Ishikawa (cell line): ENCODE measurements around the gene CGN.

Source experiments
- CEBPB ChIP-seq: IDR thresholded peaks from 2 replicates; pipeline ENCODE4 v1.6.1; 2012
- CREB1 ChIP-seq: IDR thresholded peaks from 2 replicates; pipeline ENCODE4 v1.6.1; 2012; ENCODE audit warnings: low read depth
- EGR1 ChIP-seq: IDR thresholded peaks from 2 replicates; pipeline ENCODE4 v1.6.1; 2012
- EP300 ChIP-seq: IDR thresholded peaks from 2 replicates; pipeline ENCODE4 v1.6.1; 2012; ENCODE audit warnings: borderline replicate concordance
- FOXM1 ChIP-seq: IDR thresholded peaks from 2 replicates; pipeline ENCODE4 v1.6.1; 2012; ENCODE audit warnings: low read depth, borderline replicate concordance
- MAX ChIP-seq: IDR thresholded peaks from 2 replicates; pipeline ENCODE4 v1.6.1; 2012
- NFIC ChIP-seq: IDR thresholded peaks from 2 replicates; pipeline ENCODE4 v1.6.1; 2012
- RAD21 ChIP-seq: IDR thresholded peaks from 2 replicates; pipeline ENCODE4 v1.6.1; 2012; ENCODE audit warnings: low read depth
- REST ChIP-seq: IDR thresholded peaks from 2 replicates; pipeline ENCODE4 v1.6.1; 2012; ENCODE audit warnings: low read depth, mild to moderate bottlenecking
- TAF1 ChIP-seq: IDR thresholded peaks from 2 replicates; pipeline ENCODE4 v1.6.1; 2012; ENCODE audit warnings: low read depth, mild to moderate bottlenecking
- TCF12 ChIP-seq: IDR thresholded peaks from 2 replicates; pipeline ENCODE4 v1.6.1; 2012; ENCODE audit warnings: low read depth
- YY1 ChIP-seq: IDR thresholded peaks from 2 replicates; pipeline ENCODE4 v1.6.1; 2012; ENCODE audit warnings: low read depth
- ZBTB7A ChIP-seq: IDR thresholded peaks from 2 replicates; pipeline ENCODE4 v1.6.1; 2012; ENCODE audit warnings: low read depth
- TF ChIP-seq, protein P1 (sequence below): IDR thresholded peaks from 2 replicates; pipeline ENCODE4 v1.6.1; 2012

DNA sequence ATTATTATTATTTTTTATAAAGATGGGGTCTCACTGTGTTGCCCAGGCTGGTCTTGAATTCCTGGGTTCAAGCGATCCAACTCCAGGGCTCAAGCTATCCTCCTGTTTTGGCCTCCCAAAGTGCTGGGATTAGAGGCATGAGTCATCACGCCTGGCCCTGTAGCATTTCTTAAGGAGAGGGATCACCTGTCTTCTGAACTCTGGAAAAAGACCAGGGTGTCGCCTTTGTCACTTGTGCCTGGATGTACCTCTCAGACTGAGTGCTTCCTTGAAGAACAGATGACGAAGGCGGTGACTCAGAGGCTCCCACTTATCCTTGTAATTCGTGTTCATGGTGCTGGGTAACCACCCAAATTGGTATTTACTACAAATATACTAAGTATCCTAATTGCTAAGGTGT is 2.4 kb upstream of the CGN start:
- TF ChIP-seq ZBTB7A = no peak
- no peak for TF ChIP-seq EP300
- no peak for TF ChIP-seq MAX
- TF ChIP-seq YY1 = no peak
- TF ChIP-seq CEBPB = no peak
- no peak for TF ChIP-seq TCF12
- TF ChIP-seq REST = no peak
- TF ChIP-seq, protein P1, sequence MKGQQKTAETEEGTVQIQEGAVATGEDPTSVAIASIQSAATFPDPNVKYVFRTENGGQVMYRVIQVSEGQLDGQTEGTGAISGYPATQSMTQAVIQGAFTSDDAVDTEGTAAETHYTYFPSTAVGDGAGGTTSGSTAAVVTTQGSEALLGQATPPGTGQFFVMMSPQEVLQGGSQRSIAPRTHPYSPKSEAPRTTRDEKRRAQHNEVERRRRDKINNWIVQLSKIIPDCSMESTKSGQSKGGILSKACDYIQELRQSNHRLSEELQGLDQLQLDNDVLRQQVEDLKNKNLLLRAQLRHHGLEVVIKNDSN = no peak
- TF ChIP-seq RAD21 = no peak
- no peak for TF ChIP-seq TAF1
- no peak for TF ChIP-seq CREB1
- no peak for TF ChIP-seq EGR1
- no peak for TF ChIP-seq FOXM1
- no peak for TF ChIP-seq NFIC
